SK-N-SH treated with all-trans-retinoic acid at 6 μM for 48 hours (cell line): ENCODE measurements around the gene DCLK1.

ENCODE experiments used
- ATAC-seq: fragments of 200-7000 bp; cut with Tn5 transposase; 3 replicates; pipeline ENCODE4 v1.9.1; 2020; ENCODE audit warnings: mild to moderate bottlenecking, moderate library complexity
- ARNTL ChIP-seq: fragments of 450-650 bp; formaldehyde crosslinking; IDR thresholded peaks from 2 replicates; pipeline ENCODE4 v1.5.0; 2020; ENCODE audit warnings: low read depth, mild to moderate bottlenecking, moderate library complexity, borderline replicate concordance
- BACH2 ChIP-seq: fragments of 250-450 bp; sonication (Bioruptor Pico); IDR thresholded peaks from 2 replicates; pipeline ENCODE4 v1.9.0; 2021; ENCODE audit warnings: mild to moderate bottlenecking, borderline replicate concordance
- CSDC2 ChIP-seq: fragments of 250-450 bp; sonication (Bioruptor Pico); IDR thresholded peaks from 2 replicates; pipeline ENCODE4 v1.5.0; 2020; ENCODE audit warnings: mild to moderate bottlenecking, moderate library complexity
- CSRNP3 ChIP-seq: fragments of 250-450 bp; sonication (Bioruptor Pico); IDR thresholded peaks from 2 replicates; pipeline ENCODE4 v1.5.1; 2021; ENCODE audit warnings: mild to moderate bottlenecking, moderate library complexity
- ESRRG ChIP-seq: fragments of 250-450 bp; sonication (Bioruptor Pico); IDR thresholded peaks from 2 replicates; pipeline ENCODE4 v1.6.1; 2021; ENCODE audit warnings: mild to moderate bottlenecking
- GLIS3 ChIP-seq: fragments of 250-450 bp; sonication (Bioruptor Pico); IDR thresholded peaks from 2 replicates; pipeline ENCODE4 v1.5.0; 2020; ENCODE audit warnings: mild to moderate bottlenecking, moderate library complexity
- ISL1 ChIP-seq: fragments of 250-450 bp; sonication (Bioruptor Pico); IDR thresholded peaks from 2 replicates; pipeline ENCODE4 v2.1.2; 2022; ENCODE audit warnings: mild to moderate bottlenecking, moderate library complexity
- OSR1 ChIP-seq: fragments of 250-450 bp; sonication (Bioruptor Pico); IDR thresholded peaks from 2 replicates; pipeline ENCODE4 v1.8.0; 2022; ENCODE audit warnings: moderate library complexity, mild to moderate bottlenecking, inconsistent platforms
- PATZ1 ChIP-seq: fragments of 250-450 bp; sonication (Bioruptor Pico); IDR thresholded peaks from 2 replicates; pipeline ENCODE4 v1.8.0; 2020; ENCODE audit warnings: mild to moderate bottlenecking, moderate library complexity, borderline replicate concordance
- RARB ChIP-seq: fragments of 250-450 bp; sonication (Bioruptor Pico); IDR thresholded peaks from 2 replicates; pipeline ENCODE4 v1.8.0; 2021; ENCODE audit warnings: mild to moderate bottlenecking, moderate library complexity
- SNAI2 ChIP-seq: fragments of 250-450 bp; sonication (Bioruptor Pico); IDR thresholded peaks from 2 replicates; pipeline ENCODE4 v1.5.0; 2020; ENCODE audit warnings: mild to moderate bottlenecking, moderate library complexity
- TCF4 ChIP-seq: fragments of 250-450 bp; sonication (Bioruptor Pico); IDR thresholded peaks from 2 replicates; pipeline ENCODE4 v1.8.0; 2021; ENCODE audit warnings: mild to moderate bottlenecking, moderate library complexity, borderline replicate concordance
- TOX ChIP-seq: fragments of 250-450 bp; sonication (Bioruptor Pico); IDR thresholded peaks from 2 replicates; pipeline ENCODE4 v1.8.0; 2021; ENCODE audit warnings: mild to moderate bottlenecking, moderate library complexity, borderline replicate concordance
- ZC3H10 ChIP-seq: fragments of 250-450 bp; sonication (Bioruptor Pico); IDR thresholded peaks from 2 replicates; pipeline ENCODE4 v1.5.1; 2021; ENCODE audit warnings: mild to moderate bottlenecking, moderate library complexity
- ZFP3 ChIP-seq: fragments of 250-450 bp; sonication (Bioruptor Pico); IDR thresholded peaks from 2 replicates; pipeline ENCODE4 v1.5.0; 2020; ENCODE audit warnings: mild to moderate bottlenecking, moderate library complexity
- ZFP30 ChIP-seq: fragments of 450-650 bp; formaldehyde crosslinking; IDR thresholded peaks from 2 replicates; pipeline ENCODE4 v1.5.0; 2022; ENCODE audit warnings: mild to moderate bottlenecking, moderate library complexity
- ZNF565 ChIP-seq: fragments of 450-650 bp; formaldehyde crosslinking; conservative IDR thresholded peaks from 2 replicates; pipeline ENCODE4 v1.5.0; 2020; ENCODE audit warnings: low read depth, mild to moderate bottlenecking, moderate library complexity
- ZNF70 ChIP-seq: fragments of 450-650 bp; formaldehyde crosslinking; IDR thresholded peaks from 2 replicates; pipeline ENCODE4 v1.5.0; 2020; ENCODE audit warnings: mild to moderate bottlenecking, moderate library complexity
- ZNF8 ChIP-seq: fragments of 450-650 bp; formaldehyde crosslinking; IDR thresholded peaks from 2 replicates; pipeline ENCODE4 v1.5.0; 2020; ENCODE audit warnings: mild to moderate bottlenecking, moderate library complexity
- TF ChIP-seq, protein P1 (sequence below): fragments of 250-450 bp; sonication (Bioruptor Pico); IDR thresholded peaks from 2 replicates; pipeline ENCODE4 v1.5.0; 2020; ENCODE audit warnings: mild to moderate bottlenecking, moderate library complexity
- TF ChIP-seq, protein P2 (sequence below): fragments of 250-450 bp; sonication (Bioruptor Pico); IDR thresholded peaks from 2 replicates; pipeline ENCODE4 v1.5.1; 2020; ENCODE audit warnings: low read depth, mild to moderate bottlenecking, moderate library complexity
- TF ChIP-seq, protein P3 (sequence below): fragments of 250-450 bp; sonication (Bioruptor Pico); IDR thresholded peaks from 2 replicates; pipeline ENCODE4 v1.8.0; 2021; ENCODE audit warnings: low read depth, mild to moderate bottlenecking, moderate library complexity, borderline replicate concordance

DCLK1 gene

DNA sequence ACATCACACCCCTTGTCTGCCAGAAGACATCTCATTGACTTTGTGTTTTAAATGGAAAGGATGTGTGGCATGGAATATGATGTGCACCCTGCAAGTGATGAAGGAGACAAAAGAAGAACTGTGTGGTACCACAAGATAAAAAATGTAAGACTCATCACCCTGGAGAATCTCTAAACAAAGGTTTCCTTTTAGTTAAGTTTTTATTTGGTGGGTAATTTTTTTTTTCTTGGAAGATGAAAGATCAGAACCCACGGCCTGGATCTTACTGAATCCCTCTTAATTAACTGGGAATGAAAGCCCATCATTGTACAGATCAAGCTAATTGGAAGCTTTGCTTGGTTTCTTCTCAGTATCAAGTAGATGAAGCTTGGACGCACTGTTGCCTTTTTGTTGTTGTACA is 129.6 kb downstream of the DCLK1 start:
- TF ChIP-seq, protein P1, sequence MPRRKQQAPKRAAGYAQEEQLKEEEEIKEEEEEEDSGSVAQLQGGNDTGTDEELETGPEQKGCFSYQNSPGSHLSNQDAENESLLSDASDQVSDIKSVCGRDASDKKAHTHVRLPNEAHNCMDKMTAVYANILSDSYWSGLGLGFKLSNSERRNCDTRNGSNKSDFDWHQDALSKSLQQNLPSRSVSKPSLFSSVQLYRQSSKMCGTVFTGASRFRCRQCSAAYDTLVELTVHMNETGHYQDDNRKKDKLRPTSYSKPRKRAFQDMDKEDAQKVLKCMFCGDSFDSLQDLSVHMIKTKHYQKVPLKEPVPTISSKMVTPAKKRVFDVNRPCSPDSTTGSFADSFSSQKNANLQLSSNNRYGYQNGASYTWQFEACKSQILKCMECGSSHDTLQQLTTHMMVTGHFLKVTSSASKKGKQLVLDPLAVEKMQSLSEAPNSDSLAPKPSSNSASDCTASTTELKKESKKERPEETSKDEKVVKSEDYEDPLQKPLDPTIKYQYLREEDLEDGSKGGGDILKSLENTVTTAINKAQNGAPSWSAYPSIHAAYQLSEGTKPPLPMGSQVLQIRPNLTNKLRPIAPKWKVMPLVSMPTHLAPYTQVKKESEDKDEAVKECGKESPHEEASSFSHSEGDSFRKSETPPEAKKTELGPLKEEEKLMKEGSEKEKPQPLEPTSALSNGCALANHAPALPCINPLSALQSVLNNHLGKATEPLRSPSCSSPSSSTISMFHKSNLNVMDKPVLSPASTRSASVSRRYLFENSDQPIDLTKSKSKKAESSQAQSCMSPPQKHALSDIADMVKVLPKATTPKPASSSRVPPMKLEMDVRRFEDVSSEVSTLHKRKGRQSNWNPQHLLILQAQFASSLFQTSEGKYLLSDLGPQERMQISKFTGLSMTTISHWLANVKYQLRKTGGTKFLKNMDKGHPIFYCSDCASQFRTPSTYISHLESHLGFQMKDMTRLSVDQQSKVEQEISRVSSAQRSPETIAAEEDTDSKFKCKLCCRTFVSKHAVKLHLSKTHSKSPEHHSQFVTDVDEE = no peak
- no peak for TF ChIP-seq CSDC2 (CRISPR knock-in tag)
- TF ChIP-seq GLIS3 = no peak
- TF ChIP-seq, all 23 proteins: peak for 0
- no peak for ATAC-seq

DNA sequence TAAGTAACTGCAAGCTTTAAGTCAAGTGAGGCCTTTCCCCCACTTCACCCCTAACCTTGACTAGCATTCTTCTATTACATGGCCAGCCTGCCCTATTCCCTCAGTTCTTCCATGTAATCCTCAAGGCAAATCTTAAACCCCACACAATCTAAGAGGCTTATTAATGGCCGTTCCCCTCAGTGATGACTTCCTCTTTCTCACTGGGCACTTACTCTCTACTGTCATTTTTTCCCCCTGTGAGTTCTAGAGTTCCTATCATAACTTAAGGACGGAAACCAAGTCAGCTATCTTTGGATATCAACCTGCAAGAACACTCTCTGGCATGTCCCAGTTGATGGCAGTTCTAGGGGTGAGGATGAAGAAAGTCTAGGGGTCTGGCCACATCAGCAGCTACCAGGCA is 131.2 kb downstream of the DCLK1 start:
- TF ChIP-seq SNAI2 (CRISPR knock-in tag) (no peak), GLIS3 (no peak)
- no peak for ATAC-seq

DNA sequence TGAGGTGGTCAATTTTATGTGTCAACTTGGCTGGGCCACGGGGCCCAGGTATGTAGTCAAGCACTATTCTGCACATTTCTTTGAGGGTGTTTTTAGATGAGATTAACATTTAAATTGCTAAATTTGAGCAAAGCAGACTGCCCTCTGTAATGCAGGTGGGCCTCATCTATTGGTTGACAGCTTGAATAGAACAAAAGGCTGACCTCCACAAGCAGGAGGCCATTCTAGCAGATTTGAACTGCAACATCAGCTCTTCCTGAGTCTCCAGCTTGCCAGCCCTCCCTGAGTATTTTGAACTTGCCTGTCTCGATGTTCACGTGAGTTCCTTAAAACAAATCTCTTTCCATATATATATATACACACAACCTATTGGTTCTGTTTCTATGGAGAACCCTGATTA is 134.8 kb downstream of the DCLK1 start:
- TF ChIP-seq ESRRG (CRISPR knock-in tag) (no peak), RARB (CRISPR knock-in tag) (no peak), ZFP30 (CRISPR knock-in tag) (no peak), SNAI2 (CRISPR knock-in tag) (no peak), ZNF8 (CRISPR knock-in tag) (no peak), ARNTL (CRISPR knock-in tag) (no peak), PATZ1 (CRISPR knock-in tag) (no peak), CSRNP3 (no peak), BACH2 (CRISPR knock-in tag) (no peak), ZFP3 (CRISPR knock-in tag) (no peak), GLIS3 (no peak), ZC3H10 (CRISPR knock-in tag) (no peak), ZNF565 (no peak), ZNF70 (no peak), TCF4 (CRISPR knock-in tag) (no peak), ISL1 (CRISPR knock-in tag) (no peak), TOX (CRISPR knock-in tag) (no peak), CSDC2 (CRISPR knock-in tag) (no peak)
- TF ChIP-seq, protein P2, sequence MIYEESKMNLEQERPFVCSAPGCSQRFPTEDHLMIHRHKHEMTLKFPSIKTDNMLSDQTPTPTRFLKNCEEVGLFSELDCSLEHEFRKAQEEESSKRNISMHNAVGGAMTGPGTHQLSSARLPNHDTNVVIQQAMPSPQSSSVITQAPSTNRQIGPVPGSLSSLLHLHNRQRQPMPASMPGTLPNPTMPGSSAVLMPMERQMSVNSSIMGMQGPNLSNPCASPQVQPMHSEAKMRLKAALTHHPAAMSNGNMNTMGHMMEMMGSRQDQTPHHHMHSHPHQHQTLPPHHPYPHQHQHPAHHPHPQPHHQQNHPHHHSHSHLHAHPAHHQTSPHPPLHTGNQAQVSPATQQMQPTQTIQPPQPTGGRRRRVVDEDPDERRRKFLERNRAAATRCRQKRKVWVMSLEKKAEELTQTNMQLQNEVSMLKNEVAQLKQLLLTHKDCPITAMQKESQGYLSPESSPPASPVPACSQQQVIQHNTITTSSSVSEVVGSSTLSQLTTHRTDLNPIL (CRISPR knock-in tag) = no peak
- TF ChIP-seq, protein P3, sequence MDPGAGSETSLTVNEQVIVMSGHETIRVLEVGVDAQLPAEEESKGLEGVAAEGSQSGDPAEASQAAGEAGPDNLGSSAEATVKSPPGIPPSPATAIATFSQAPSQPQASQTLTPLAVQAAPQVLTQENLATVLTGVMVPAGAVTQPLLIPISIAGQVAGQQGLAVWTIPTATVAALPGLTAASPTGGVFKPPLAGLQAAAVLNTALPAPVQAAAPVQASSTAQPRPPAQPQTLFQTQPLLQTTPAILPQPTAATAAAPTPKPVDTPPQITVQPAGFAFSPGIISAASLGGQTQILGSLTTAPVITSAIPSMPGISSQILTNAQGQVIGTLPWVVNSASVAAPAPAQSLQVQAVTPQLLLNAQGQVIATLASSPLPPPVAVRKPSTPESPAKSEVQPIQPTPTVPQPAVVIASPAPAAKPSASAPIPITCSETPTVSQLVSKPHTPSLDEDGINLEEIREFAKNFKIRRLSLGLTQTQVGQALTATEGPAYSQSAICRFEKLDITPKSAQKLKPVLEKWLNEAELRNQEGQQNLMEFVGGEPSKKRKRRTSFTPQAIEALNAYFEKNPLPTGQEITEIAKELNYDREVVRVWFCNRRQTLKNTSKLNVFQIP (CRISPR knock-in tag) = no peak
- ATAC-seq = no peak

- TF ChIP-seq ZNF565 = no peak
- TF ChIP-seq ISL1 (CRISPR knock-in tag) = no peak
- no peak for TF ChIP-seq ESRRG (CRISPR knock-in tag)
- TF ChIP-seq ZC3H10 (CRISPR knock-in tag) = no peak
- TF ChIP-seq CSDC2 (CRISPR knock-in tag) = no peak
- no peak for TF ChIP-seq ZFP3 (CRISPR knock-in tag)
- no peak for TF ChIP-seq ZNF8 (CRISPR knock-in tag)
- TF ChIP-seq RARB (CRISPR knock-in tag) = no peak
- TF ChIP-seq BACH2 (CRISPR knock-in tag) = no peak
- no peak for TF ChIP-seq ARNTL (CRISPR knock-in tag)
- TF ChIP-seq, protein P3 (CRISPR knock-in tag) = no peak
- no peak for TF ChIP-seq OSR1
- TF ChIP-seq ZNF70 = no peak
- TF ChIP-seq ZFP30 (CRISPR knock-in tag) = no peak
- TF ChIP-seq GLIS3 = no peak
- ATAC-seq = no peak
These were observed 136.0 kb downstream of the DCLK1 start for GRCh38 chr13:35995136-35995535.
